ENCODE measurements around the gene SIAH1. TPM values are rescaled to one million over a fixed set of nuclear protein-coding genes. Genes with fewer than 3 reads are reported as not detected.

The SIAH1 gene
- total RNA-seq, 1 donor from 2014 or later = 34.2 TPM

DNA sequence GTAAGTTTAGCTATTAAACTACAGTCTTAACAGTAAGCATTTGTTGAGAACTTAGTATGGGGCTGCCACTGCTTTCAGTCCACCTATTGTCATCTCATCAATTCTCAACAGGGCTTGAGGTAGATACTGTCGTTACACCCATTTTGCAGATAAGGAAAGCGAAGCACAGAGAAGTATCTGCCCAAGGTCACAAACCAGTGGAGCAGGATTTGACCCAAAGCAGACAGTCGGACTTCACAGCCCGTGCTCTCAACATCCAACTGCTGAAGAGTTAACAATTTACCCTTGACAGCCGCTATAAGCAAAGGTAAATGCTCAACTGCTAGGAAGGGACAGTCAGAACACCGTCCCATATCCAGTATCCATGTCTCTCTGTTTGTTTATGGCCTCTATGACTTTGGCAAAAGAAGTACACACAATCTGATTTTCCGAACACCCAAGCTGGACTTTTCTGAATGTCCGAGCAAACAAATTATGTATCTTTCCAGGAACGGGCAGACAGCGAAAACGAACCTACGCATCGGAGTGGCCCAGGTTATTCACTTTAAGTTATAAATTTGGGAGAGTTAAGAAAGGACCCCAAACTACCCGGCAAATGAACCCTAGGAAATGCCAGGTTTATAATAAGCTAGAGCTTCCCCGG lies 1.2 kb downstream of the SIAH1 start:
- peaks cover 10% of the 10 kb centered on the region for H3K36me3 Mint-ChIP-seq (ENCODE audit: low read depth, unreplicated experiment)
- peak overlapping the region; percentile 99 for H3K4me3 Mint-ChIP-seq (ENCODE audit: unreplicated experiment)
- H3K9me3 Mint-ChIP-seq (ENCODE audit: unreplicated experiment) = no peaks in the 10 kb centered on the region
- H3K27ac Mint-ChIP-seq (ENCODE audit: unreplicated experiment) = peak overlapping the region; percentile 99
- peaks cover 45% of the 10 kb centered on the region for H3K4me1 Mint-ChIP-seq (ENCODE audit: unreplicated experiment)
- TF ChIP-seq, protein P1, sequence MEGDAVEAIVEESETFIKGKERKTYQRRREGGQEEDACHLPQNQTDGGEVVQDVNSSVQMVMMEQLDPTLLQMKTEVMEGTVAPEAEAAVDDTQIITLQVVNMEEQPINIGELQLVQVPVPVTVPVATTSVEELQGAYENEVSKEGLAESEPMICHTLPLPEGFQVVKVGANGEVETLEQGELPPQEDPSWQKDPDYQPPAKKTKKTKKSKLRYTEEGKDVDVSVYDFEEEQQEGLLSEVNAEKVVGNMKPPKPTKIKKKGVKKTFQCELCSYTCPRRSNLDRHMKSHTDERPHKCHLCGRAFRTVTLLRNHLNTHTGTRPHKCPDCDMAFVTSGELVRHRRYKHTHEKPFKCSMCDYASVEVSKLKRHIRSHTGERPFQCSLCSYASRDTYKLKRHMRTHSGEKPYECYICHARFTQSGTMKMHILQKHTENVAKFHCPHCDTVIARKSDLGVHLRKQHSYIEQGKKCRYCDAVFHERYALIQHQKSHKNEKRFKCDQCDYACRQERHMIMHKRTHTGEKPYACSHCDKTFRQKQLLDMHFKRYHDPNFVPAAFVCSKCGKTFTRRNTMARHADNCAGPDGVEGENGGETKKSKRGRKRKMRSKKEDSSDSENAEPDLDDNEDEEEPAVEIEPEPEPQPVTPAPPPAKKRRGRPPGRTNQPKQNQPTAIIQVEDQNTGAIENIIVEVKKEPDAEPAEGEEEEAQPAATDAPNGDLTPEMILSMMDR (IDR thresholded peaks at IDR 0.05; ENCODE audit: unreplicated experiment) = no peak
- no peak for DNase-seq (ENCODE audit: low spot score)
- H3K27me3 Mint-ChIP-seq (ENCODE audit: unreplicated experiment) = peaks cover 13% of the 10 kb centered on the region

DNA sequence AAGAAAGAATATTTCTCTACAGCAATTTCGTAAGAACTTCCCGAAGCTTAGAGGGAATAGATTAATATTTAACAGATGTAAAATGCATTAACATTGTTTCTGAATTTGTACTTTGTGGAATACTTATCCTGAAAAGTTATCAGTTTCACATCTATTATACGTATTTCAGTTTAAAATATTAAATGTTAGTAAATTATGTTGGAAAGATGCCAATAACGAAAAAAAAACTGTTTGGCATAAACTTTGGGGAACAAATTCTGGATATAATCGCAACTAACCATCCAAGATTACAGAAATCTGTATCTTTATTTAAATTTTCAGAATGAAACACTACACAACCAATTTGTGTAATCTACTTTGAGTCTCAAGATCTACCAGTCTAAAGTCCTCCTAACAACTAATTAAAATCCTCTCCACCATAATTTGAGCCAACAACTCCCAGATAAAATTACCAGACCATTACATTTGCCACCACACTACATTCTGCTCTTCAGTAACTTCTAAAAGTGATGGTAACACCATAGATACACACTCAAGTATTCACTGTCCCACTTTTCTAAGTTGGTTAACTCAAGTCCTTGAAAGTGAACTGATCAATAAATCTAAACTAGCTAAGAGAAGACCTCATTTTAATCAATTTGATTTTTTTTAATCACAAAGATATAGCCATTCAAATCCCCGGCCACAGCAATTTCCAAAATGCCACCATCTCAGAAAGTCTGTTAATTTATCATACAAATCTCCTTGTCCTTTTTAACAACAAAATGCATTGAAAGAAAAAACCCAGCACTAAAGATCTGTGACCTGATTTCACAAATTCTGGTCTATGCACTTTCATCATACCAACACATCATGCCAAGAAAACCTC lies 2.0 kb downstream of the SIAH1 start:
- peak overlapping the region; percentile 99 for H3K27ac Mint-ChIP-seq (ENCODE audit: unreplicated experiment)
- no peaks in the 10 kb centered on the region for H3K9me3 Mint-ChIP-seq (ENCODE audit: unreplicated experiment)
- H3K27me3 Mint-ChIP-seq (ENCODE audit: unreplicated experiment) = peaks cover 13% of the 10 kb centered on the region
- H3K4me3 Mint-ChIP-seq (ENCODE audit: unreplicated experiment) = peak overlapping the region; percentile 99
- peaks cover 10% of the 10 kb centered on the region for H3K36me3 Mint-ChIP-seq (ENCODE audit: low read depth, unreplicated experiment)
- peaks cover 48% of the 10 kb centered on the region for H3K4me1 Mint-ChIP-seq (ENCODE audit: unreplicated experiment)
- TF ChIP-seq, protein P1 (IDR thresholded peaks at IDR 0.05; ENCODE audit: unreplicated experiment) = no peak
- no peak for DNase-seq (ENCODE audit: low spot score)

DNA sequence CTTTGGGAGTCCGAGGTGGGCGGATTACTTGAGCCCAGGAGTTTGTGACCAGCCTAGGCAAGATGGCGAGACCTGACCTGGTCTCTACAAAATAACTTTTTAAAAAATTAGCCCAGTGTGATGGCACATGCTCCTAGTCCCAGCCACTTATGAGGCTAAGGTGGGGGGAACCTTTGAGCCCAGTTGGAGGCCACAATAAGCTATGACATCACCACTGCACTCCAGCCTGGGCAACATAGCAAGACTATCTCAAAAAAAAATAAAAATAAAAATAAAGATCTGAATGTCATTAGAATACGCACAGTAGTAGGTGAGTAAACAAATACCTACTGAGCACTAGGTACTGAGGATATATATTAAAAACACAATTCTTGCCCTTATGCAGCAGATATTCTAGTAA lies 3.1 kb downstream of the SIAH1 start:
- peaks cover 10% of the 10 kb centered on the region for H3K36me3 Mint-ChIP-seq (ENCODE audit: low read depth, unreplicated experiment)
- peak overlapping the region; percentile 65 for H3K4me3 Mint-ChIP-seq (ENCODE audit: unreplicated experiment)
- peaks cover 46% of the 10 kb centered on the region for H3K4me1 Mint-ChIP-seq (ENCODE audit: unreplicated experiment)
- peak overlapping the region; percentile 45 for H3K27ac Mint-ChIP-seq (ENCODE audit: unreplicated experiment)
- H3K9me3 Mint-ChIP-seq (ENCODE audit: unreplicated experiment) = no peaks in the 10 kb centered on the region
- no peak for DNase-seq (ENCODE audit: low spot score)
- H3K27me3 Mint-ChIP-seq (ENCODE audit: unreplicated experiment) = peaks cover 13% of the 10 kb centered on the region
- TF ChIP-seq, protein P1 (IDR thresholded peaks at IDR 0.05; ENCODE audit: unreplicated experiment) = no peak

DNA sequence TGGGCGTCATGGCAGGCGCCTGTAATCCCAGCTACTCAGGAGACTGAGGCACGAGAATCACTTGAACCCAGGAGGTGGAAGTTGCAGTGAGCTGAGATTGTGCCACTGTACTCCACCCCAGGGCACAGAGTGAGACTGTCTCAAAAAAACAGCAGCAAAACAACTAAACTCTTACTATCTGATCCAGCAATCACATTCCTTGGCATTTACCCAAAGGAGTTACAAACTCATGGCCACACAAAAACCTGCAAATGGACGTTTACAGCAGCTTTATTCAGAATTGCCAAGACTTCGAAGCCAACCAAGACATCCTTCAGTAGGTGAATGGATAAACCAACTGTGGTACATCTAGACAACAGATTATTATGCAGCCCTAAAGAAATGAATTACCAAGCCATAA lies 4.0 kb downstream of the SIAH1 start:
- Mint-ChIP-seq H3K4me3 (ENCODE audit: unreplicated experiment) (no peak overlapping the region), H3K9me3 (ENCODE audit: unreplicated experiment) (no peaks in the 10 kb centered on the region), H3K27me3 (ENCODE audit: unreplicated experiment) (peaks cover 13% of the 10 kb centered on the region), H3K4me1 (ENCODE audit: unreplicated experiment) (peaks cover 52% of the 10 kb centered on the region), H3K27ac (ENCODE audit: unreplicated experiment) (no peak overlapping the region), H3K36me3 (ENCODE audit: low read depth, unreplicated experiment) (peaks cover 10% of the 10 kb centered on the region)
- TF ChIP-seq, protein P1 (IDR thresholded peaks at IDR 0.05; ENCODE audit: unreplicated experiment) = no peak
- DNase-seq (ENCODE audit: low spot score) = no peak

DNA sequence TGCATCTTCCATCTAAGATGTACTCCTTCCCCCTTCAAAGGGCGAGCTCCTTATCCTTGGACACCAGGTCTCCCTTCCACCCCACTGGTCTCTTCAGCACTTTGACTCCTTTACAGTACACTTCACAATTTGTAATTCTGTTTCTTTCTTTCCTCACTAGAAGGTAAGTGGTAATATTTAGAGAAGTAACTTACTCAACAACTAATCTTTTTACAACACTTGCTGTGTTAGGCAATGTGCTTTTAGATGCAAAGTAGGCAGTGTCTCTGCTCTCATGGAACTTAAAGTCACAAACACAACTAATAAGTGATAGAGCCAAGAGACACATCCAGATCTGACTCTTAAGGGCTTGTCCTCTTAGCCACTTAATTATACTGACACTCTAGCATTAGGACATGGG lies 6.4 kb downstream of the SIAH1 start:
- peaks cover 43% of the 10 kb centered on the region for H3K4me1 Mint-ChIP-seq (ENCODE audit: unreplicated experiment)
- DNase-seq (ENCODE audit: low spot score) = no peak
- TF ChIP-seq, protein P1 (IDR thresholded peaks at IDR 0.05; ENCODE audit: unreplicated experiment) = no peak
- H3K36me3 Mint-ChIP-seq (ENCODE audit: low read depth, unreplicated experiment) = peaks cover 4% of the 10 kb centered on the region
- H3K4me3 Mint-ChIP-seq (ENCODE audit: unreplicated experiment) = no peak overlapping the region
- no peak overlapping the region for H3K27ac Mint-ChIP-seq (ENCODE audit: unreplicated experiment)
- no peaks in the 10 kb centered on the region for H3K9me3 Mint-ChIP-seq (ENCODE audit: unreplicated experiment)
- peaks cover 3% of the 10 kb centered on the region for H3K27me3 Mint-ChIP-seq (ENCODE audit: unreplicated experiment)
